ENCODE data around the gene TGFBI. TPM values are rescaled to one million over a fixed set of nuclear protein-coding genes. Genes with fewer than 3 reads are reported as not detected.

The TGFBI gene
- total and polyA plus RNA-seq, 9 of the 15 experiments (the other 6 are each of a cell fraction or from before 2014, with no cell fraction given) = 0.05 to 0.62 (median 0.08) TPM; not detected in 6

DNA sequence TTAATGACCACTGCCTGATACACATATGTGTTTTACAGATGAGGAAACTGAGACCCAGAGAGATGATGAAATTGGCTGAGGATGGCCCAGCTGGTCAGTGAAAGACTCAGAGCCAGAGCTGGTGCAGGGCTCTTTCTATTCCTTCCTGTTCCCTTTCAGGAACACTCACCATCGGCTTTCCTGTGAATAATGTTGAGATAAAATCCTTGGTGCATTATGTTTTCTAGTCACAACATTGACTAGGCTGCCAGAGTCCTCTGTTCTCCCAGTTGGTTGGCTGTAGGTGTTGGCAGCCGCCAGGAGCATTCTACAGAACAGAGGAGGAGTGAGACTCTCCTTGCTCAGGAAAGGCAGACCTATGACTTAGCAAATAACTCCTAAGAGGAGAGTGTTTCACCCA lies 14.8 kb downstream of the TGFBI start:
- ATAC-seq (no peak), FAIRE-seq (no peak), DNase-seq (ENCODE audit: extremely low read depth in 1 of 4, low spot score in 3 of 4) (no peak)
- Histone ChIP-seq H3K4me3 (no peak overlapping the region), H3K4me1 (replicated peaks in 1 of 2; ENCODE audit: control insufficient read depth in 2 of 2, insufficient read depth in 2 of 2, low read length in 2 of 2) (no peaks in the 10 kb centered on the region), H3K4me2 (ENCODE audit: insufficient read depth, low read length) (no peak overlapping the region), H3K79me2 (ENCODE audit: control insufficient read depth, insufficient read depth, low read length) (no peaks in the 10 kb centered on the region), H3K9me3 (replicated peaks; ENCODE audit: control insufficient read depth, insufficient read depth, low read depth, low read length) (no peaks in the 10 kb centered on the region), H3K36me3 (ENCODE audit: control insufficient read depth, insufficient read depth, low read length) (no peaks in the 10 kb centered on the region), H4K20me1 (replicated peaks; ENCODE audit: control insufficient read depth, insufficient read depth, low read length) (no peaks in the 10 kb centered on the region), H3K27me3 (ENCODE audit: control insufficient read depth in 2 of 2, insufficient read depth in 2 of 2, low read length in 2 of 2) (peaks cover 12 to 52% of the 10 kb centered on the region in 2 experiments; a peak in 4 of 5 replicates), H2AFZ (ENCODE audit: low read depth, low read length) (no peak overlapping the region), H3K9me1 (ENCODE audit: control insufficient read depth, insufficient read depth, low read length) (no peaks in the 10 kb centered on the region), H3K27ac (ENCODE audit: extremely low read depth, low read depth, low read length) (no peak overlapping the region), H3K9ac (ENCODE audit: insufficient read depth in 1 of 2, low read depth in 2 of 2, low read length in 2 of 2) (no peak overlapping the region)
- ChIA-PET POLR2A (no interaction called here), CTCF (ENCODE audit: low intra/inter-chr PET ratio) (interaction anchor here (0.6 kb wide), 1 partner anchor 483 kb away, joined by 3 read pairs; no protein-coding TSS in a partner anchor)
- WGBS (ENCODE audit: insufficient coverage, low coverage, missing lambda C conversion rate) = 0% methylated on average over 2 of the region's 2 CpGs
- BruUV-seq (replicated peaks) = no TSS peak
- in situ Hi-C loops (cut with MboI) = no loop called here
- intact Hi-C loops (cut with micrococcal nuclease) = no loop called here
- no peak for TF ChIP-seq SMAD3 (CRISPR knock-in tag; conservative IDR thresholded peaks at IDR 0.05)
- no peak for TF ChIP-seq COPS2 (conservative IDR thresholded peaks at IDR 0.05)
- no peak for TF ChIP-seq ZNF282 (CRISPR knock-in tag; IDR thresholded peaks at IDR 0.05)
- no peak for TF ChIP-seq SRSF1 (IDR thresholded peaks at IDR 0.05; ENCODE audit: low read depth, low read length)
- TF ChIP-seq, protein P1, sequence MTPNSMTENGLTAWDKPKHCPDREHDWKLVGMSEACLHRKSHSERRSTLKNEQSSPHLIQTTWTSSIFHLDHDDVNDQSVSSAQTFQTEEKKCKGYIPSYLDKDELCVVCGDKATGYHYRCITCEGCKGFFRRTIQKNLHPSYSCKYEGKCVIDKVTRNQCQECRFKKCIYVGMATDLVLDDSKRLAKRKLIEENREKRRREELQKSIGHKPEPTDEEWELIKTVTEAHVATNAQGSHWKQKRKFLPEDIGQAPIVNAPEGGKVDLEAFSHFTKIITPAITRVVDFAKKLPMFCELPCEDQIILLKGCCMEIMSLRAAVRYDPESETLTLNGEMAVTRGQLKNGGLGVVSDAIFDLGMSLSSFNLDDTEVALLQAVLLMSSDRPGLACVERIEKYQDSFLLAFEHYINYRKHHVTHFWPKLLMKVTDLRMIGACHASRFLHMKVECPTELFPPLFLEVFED (CRISPR knock-in tag; conservative IDR thresholded peaks at IDR 0.05) = no peak
- TF ChIP-seq, protein P2, sequence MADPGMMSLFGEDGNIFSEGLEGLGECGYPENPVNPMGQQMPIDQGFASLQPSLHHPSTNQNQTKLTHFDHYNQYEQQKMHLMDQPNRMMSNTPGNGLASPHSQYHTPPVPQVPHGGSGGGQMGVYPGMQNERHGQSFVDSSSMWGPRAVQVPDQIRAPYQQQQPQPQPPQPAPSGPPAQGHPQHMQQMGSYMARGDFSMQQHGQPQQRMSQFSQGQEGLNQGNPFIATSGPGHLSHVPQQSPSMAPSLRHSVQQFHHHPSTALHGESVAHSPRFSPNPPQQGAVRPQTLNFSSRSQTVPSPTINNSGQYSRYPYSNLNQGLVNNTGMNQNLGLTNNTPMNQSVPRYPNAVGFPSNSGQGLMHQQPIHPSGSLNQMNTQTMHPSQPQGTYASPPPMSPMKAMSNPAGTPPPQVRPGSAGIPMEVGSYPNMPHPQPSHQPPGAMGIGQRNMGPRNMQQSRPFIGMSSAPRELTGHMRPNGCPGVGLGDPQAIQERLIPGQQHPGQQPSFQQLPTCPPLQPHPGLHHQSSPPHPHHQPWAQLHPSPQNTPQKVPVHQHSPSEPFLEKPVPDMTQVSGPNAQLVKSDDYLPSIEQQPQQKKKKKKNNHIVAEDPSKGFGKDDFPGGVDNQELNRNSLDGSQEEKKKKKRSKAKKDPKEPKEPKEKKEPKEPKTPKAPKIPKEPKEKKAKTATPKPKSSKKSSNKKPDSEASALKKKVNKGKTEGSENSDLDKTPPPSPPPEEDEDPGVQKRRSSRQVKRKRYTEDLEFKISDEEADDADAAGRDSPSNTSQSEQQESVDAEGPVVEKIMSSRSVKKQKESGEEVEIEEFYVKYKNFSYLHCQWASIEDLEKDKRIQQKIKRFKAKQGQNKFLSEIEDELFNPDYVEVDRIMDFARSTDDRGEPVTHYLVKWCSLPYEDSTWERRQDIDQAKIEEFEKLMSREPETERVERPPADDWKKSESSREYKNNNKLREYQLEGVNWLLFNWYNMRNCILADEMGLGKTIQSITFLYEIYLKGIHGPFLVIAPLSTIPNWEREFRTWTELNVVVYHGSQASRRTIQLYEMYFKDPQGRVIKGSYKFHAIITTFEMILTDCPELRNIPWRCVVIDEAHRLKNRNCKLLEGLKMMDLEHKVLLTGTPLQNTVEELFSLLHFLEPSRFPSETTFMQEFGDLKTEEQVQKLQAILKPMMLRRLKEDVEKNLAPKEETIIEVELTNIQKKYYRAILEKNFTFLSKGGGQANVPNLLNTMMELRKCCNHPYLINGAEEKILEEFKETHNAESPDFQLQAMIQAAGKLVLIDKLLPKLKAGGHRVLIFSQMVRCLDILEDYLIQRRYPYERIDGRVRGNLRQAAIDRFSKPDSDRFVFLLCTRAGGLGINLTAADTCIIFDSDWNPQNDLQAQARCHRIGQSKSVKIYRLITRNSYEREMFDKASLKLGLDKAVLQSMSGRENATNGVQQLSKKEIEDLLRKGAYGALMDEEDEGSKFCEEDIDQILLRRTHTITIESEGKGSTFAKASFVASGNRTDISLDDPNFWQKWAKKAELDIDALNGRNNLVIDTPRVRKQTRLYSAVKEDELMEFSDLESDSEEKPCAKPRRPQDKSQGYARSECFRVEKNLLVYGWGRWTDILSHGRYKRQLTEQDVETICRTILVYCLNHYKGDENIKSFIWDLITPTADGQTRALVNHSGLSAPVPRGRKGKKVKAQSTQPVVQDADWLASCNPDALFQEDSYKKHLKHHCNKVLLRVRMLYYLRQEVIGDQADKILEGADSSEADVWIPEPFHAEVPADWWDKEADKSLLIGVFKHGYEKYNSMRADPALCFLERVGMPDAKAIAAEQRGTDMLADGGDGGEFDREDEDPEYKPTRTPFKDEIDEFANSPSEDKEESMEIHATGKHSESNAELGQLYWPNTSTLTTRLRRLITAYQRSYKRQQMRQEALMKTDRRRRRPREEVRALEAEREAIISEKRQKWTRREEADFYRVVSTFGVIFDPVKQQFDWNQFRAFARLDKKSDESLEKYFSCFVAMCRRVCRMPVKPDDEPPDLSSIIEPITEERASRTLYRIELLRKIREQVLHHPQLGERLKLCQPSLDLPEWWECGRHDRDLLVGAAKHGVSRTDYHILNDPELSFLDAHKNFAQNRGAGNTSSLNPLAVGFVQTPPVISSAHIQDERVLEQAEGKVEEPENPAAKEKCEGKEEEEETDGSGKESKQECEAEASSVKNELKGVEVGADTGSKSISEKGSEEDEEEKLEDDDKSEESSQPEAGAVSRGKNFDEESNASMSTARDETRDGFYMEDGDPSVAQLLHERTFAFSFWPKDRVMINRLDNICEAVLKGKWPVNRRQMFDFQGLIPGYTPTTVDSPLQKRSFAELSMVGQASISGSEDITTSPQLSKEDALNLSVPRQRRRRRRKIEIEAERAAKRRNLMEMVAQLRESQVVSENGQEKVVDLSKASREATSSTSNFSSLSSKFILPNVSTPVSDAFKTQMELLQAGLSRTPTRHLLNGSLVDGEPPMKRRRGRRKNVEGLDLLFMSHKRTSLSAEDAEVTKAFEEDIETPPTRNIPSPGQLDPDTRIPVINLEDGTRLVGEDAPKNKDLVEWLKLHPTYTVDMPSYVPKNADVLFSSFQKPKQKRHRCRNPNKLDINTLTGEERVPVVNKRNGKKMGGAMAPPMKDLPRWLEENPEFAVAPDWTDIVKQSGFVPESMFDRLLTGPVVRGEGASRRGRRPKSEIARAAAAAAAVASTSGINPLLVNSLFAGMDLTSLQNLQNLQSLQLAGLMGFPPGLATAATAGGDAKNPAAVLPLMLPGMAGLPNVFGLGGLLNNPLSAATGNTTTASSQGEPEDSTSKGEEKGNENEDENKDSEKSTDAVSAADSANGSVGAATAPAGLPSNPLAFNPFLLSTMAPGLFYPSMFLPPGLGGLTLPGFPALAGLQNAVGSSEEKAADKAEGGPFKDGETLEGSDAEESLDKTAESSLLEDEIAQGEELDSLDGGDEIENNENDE (IDR thresholded peaks at IDR 0.05; ENCODE audit: low read depth, low read length) = no peak
- TF ChIP-seq GATA2 (CRISPR knock-in tag; IDR thresholded peaks at IDR 0.05) = no peak
- TF ChIP-seq RBM22 (IDR thresholded peaks at IDR 0.05; ENCODE audit: low read depth, low read length, poor library complexity, severe bottlenecking) = no peak
- no peak for TF ChIP-seq ZBTB1 (CRISPR knock-in tag; IDR thresholded peaks at IDR 0.05; ENCODE audit: borderline replicate concordance, low read depth)
- TF ChIP-seq ZNF174 (CRISPR knock-in tag; IDR thresholded peaks at IDR 0.05) = no peak
